Measurements from ENCODE around the gene LSR. TPM values are rescaled to one million over a fixed set of nuclear protein-coding genes. Genes with fewer than 3 reads are reported as not detected.

The LSR gene
- total RNA-seq, 5 donors from 2014 or later (not counting 1 experiment from before 2014, with no cell fraction given) = 36.8 to 64.9 (median 57.4) TPM

DNA sequence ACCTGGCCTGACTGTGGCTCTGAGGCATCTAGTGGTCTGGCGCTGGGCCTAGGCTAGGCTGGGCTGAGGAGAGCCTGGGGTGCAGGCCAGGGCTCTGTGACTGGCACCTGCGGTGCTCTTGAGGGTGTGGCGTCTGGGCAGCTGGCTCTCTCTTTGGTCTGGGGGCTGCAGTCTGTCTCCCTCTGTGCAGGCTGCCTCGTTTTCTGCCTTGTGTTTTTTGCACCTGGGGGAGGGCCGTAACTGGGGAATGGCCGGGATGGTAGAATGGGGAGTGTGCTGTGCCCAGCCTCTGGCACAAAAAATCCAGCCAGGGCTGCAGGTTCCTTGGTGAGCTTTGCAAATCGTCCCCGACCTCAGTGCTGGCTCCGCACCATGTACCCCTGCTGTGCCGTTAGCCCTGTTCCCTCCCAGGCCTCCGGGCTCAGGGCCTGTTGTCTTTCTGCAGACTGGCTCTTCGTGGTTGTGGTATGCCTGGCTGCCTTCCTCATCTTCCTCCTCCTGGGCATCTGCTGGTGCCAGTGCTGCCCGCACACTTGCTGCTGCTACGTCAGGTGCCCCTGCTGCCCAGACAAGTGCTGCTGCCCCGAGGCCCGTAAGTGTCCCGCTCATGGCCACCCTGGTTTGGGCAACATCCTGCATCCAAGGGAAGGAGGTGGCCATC, 13.4 kb downstream of the LSR start:
- CTCF ChIA-PET = no interaction called here
- Histone ChIP-seq H3K27ac (ENCODE audit: low read length) (no peak overlapping the region), H3K27me3 (replicated peaks in 1 of 2; ENCODE audit: control insufficient read depth in 2 of 2, extremely low read depth in 1 of 2, insufficient read depth in 2 of 2, low read length in 1 of 2) (no peaks in the 10 kb centered on the region), H3K9me3 (no peaks in the 10 kb centered on the region), H3K4me1 (ENCODE audit: control insufficient read depth in 1 of 2, extremely low read depth in 1 of 2, insufficient read depth in 2 of 2, low read length in 2 of 2) (peaks cover 5 to 39% of the 10 kb centered on the region in 2 experiments), H3K4me3 (ENCODE audit: control insufficient read depth in 1 of 2, extremely low read depth in 1 of 2, low read length in 1 of 2) (no peak overlapping the region), H3K36me3 (ENCODE audit: control insufficient read depth in 2 of 2, extremely low read depth in 1 of 2, insufficient read depth in 1 of 2, low read length in 1 of 2) (peaks cover 0 to 16% of the 10 kb centered on the region in 2 donors)
- Mint-ChIP-seq H3K27me3 (no peaks in the 10 kb centered on the region), H3K36me3 (peaks cover 7% of the 10 kb centered on the region), H3K4me3 (no peak overlapping the region), H3K27ac (peak overlapping the region in 1 of 2 donors; percentile 49), H3K9me3 (no peaks in the 10 kb centered on the region), H3K4me1 (peaks cover 34 to 39% (median 38%) of the 10 kb centered on the region in 3 donors)
- ATAC-seq (replicated peaks in 1 of 4) = no peak
- POLR2A ChIA-PET = no interaction called here
- peak in 1 of 35 experiments; percentile 11 for DNase-seq
- 78% methylated on average over 17 of the region's 17 CpGs for WGBS (ENCODE audit: insufficient coverage)

DNA sequence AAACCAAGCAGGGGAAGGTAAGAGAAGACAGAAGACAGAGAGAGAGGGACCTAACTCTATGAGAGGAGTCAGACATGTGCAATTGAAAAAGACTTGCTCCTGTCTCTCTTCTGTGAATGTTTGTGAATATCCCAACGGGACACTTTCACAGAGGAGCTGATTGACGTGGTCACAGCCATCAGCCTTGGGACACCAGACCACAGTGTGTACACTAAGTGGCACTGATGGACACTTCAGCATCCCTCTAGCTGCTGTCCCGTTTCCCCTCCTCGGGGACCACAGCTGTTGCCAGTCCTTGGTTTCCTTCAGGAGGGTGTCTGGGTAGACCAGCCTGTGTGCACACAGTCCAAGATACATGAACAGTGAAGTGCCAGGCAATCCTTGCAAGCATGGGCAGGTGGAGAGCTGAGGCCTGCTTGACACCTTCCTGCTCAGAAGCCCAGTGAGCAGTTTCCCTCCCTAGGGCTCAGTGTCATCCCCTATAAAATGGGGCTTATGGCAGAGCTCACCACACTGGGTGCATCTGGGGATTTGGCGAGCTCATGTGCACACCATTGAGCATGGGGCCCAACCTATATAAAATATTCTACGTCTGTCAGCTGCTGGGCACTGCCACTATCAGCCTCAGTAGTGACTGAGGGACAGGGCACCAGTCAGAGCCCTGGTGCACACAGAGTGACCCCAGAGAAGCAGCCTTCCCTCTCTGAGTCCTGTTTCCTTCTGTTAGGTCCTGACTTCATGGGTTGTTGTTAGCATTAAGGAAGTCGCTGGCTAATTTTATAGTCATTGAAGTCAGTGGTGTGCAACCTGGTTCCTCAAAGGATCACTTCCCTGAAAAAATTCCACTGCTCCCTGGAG, 15.7 kb downstream of the LSR start:
- Mint-ChIP-seq H3K4me3 (no peak overlapping the region), H3K9me3 (no peaks in the 10 kb centered on the region), H3K27ac (peak overlapping the region; percentile 84 to 92), H3K27me3 (no peaks in the 10 kb centered on the region), H3K4me1 (peaks cover 32 to 33% (median 32%) of the 10 kb centered on the region in 3 donors), H3K36me3 (peaks cover 7% of the 10 kb centered on the region)
- no peak for ATAC-seq (replicated peaks in 1 of 4)
- peaks cover 0 to 16% of the 10 kb centered on the region in 2 donors for H3K36me3 ChIP-seq (ENCODE audit: control insufficient read depth in 2 of 2, extremely low read depth in 1 of 2, insufficient read depth in 1 of 2, low read length in 1 of 2)
- peaks cover 5 to 33% of the 10 kb centered on the region in 2 experiments for H3K4me1 ChIP-seq (ENCODE audit: control insufficient read depth in 1 of 2, extremely low read depth in 1 of 2, insufficient read depth in 2 of 2, low read length in 2 of 2)
- no peaks in the 10 kb centered on the region for H3K27me3 ChIP-seq (replicated peaks in 1 of 2; ENCODE audit: control insufficient read depth in 2 of 2, extremely low read depth in 1 of 2, insufficient read depth in 2 of 2, low read length in 1 of 2)
- CTCF ChIA-PET = interaction anchor here in 1 of 2 donors (0.5 kb wide), 1 partner anchor 110 kb away, joined by 3 read pairs; no protein-coding TSS in a partner anchor
- no peaks in the 10 kb centered on the region for H3K9me3 ChIP-seq
- H3K27ac ChIP-seq (ENCODE audit: low read length) = no peak overlapping the region
- 80% methylated on average over 6 of the region's 7 CpGs for WGBS (ENCODE audit: insufficient coverage)
- H3K4me3 ChIP-seq (ENCODE audit: control insufficient read depth in 1 of 2, extremely low read depth in 1 of 2, low read length in 1 of 2) = no peak overlapping the region
- DNase-seq = peak in 3 of 35 experiments; percentile 4 to 22 (median 12)
- POLR2A ChIA-PET = interaction anchor here in 1 of 2 donors (0.6 to 0.7 kb wide), 2 partner anchors 20 to 29 kb away, joined by 3 to 4 read pairs; no protein-coding TSS in a partner anchor

DNA sequence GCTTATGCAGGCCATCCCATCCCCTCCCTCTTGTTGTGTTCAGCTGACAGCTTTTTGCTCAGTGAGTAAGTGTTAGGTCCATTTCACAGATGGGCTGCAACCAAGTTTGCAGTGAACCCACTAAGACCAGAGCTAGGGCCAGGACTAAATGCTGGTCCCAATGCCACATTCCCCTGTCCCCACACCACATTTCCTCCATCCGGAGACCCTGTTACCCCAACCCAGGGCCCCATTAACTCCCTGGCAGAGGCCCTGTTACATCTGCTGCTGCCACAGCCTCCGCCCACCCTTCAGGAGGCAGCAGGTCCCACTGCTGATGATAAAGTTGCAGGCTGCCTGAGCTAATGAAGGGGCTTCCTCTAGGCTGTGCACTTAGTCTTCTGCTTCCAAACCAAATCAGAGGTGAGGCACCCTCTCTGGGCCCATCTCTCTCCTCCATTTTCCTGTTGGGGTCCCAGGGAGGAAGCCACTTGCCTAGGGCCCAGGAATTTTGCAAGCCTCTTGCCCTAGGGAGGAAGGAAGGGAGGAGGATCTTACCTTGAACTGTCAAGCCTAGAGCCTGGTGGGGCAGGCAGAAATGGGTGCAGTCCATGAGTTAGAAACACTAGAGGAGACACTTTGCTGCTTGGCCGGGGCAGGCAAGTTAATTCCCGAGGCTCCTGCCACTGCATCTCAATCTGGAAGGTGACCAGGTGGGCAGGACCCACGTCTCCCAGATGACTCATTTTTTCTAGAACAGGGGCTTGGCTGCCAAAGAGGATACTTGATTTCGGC, 16.5 kb downstream of the LSR start:
- POLR2A ChIA-PET = interaction anchor here in 1 of 2 donors (0.5 kb wide), 1 partner anchor 1402 kb away, joined by 3 read pairs; no protein-coding TSS in a partner anchor
- H3K4me3 ChIP-seq (ENCODE audit: control insufficient read depth in 1 of 2, extremely low read depth in 1 of 2, low read length in 1 of 2) = no peak overlapping the region
- H3K9me3 ChIP-seq = no peaks in the 10 kb centered on the region
- H3K4me1 ChIP-seq (ENCODE audit: control insufficient read depth in 1 of 2, extremely low read depth in 1 of 2, insufficient read depth in 2 of 2, low read length in 2 of 2) = peaks cover 5 to 39% of the 10 kb centered on the region in 2 experiments
- Mint-ChIP-seq H3K4me1 (peaks cover 32 to 34% (median 33%) of the 10 kb centered on the region in 3 donors), H3K27ac (peak overlapping the region; percentile 84 to 92), H3K27me3 (no peaks in the 10 kb centered on the region), H3K36me3 (peaks cover 4% of the 10 kb centered on the region), H3K9me3 (no peaks in the 10 kb centered on the region), H3K4me3 (peak overlapping the region; percentile 66 to 94 (median 87))
- 70% methylated on average over 5 of the region's 6 CpGs for WGBS (ENCODE audit: insufficient coverage)
- no peak overlapping the region for H3K27ac ChIP-seq (ENCODE audit: low read length)
- H3K36me3 ChIP-seq (ENCODE audit: control insufficient read depth in 2 of 2, extremely low read depth in 1 of 2, insufficient read depth in 1 of 2, low read length in 1 of 2) = peaks cover 0 to 10% of the 10 kb centered on the region in 2 donors
- DNase-seq = peak in 2 of 35 experiments; percentile 5 to 21
- no peaks in the 10 kb centered on the region for H3K27me3 ChIP-seq (replicated peaks in 1 of 2; ENCODE audit: control insufficient read depth in 2 of 2, extremely low read depth in 1 of 2, insufficient read depth in 2 of 2, low read length in 1 of 2)
- CTCF ChIA-PET = interaction anchor here in 1 of 2 donors (0.6 kb wide), 1 partner anchor 124 kb away, joined by 3 read pairs; no protein-coding TSS in a partner anchor
- ATAC-seq (replicated peaks in 1 of 4) = no peak

DNA sequence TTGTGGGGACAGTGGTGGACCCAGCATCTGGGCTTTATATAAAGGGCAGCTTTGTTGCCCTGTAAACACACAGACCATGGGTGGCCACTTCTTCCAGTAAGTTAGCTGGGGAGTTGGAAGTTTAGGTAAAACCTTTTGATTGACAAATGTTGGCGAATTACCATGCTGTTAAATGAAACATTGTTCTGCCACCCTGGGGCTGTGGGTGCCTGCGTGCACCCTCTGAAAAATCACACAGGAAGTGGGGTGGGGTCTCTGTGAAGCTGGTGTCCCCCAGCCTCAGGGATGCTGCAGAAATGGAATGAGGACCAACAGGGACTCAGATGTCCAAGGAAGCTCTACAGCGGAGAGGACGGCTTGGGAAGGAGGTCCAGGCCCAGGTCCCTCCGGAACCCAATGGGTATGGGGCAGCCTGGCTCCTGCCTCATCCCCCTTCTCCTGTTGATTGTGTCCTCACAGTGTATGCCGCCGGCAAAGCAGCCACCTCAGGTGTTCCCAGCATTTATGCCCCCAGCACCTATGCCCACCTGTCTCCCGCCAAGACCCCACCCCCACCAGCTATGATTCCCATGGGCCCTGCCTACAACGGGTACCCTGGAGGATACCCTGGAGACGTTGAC, 17.2 kb downstream of the LSR start:
- Histone ChIP-seq H3K27me3 (replicated peaks in 1 of 2; ENCODE audit: control insufficient read depth in 2 of 2, extremely low read depth in 1 of 2, insufficient read depth in 2 of 2, low read length in 1 of 2) (no peaks in the 10 kb centered on the region), H3K4me3 (ENCODE audit: control insufficient read depth in 1 of 2, extremely low read depth in 1 of 2, low read length in 1 of 2) (no peak overlapping the region), H3K27ac (ENCODE audit: low read length) (peak overlapping the region; percentile 23), H3K4me1 (ENCODE audit: control insufficient read depth in 1 of 2, extremely low read depth in 1 of 2, insufficient read depth in 2 of 2, low read length in 2 of 2) (peaks cover 5 to 43% of the 10 kb centered on the region in 2 experiments), H3K9me3 (no peaks in the 10 kb centered on the region), H3K36me3 (ENCODE audit: control insufficient read depth in 2 of 2, extremely low read depth in 1 of 2, insufficient read depth in 1 of 2, low read length in 1 of 2) (peaks cover 0 to 16% of the 10 kb centered on the region in 2 donors)
- H3K4me1 Mint-ChIP-seq = peaks cover 36 to 38% (median 38%) of the 10 kb centered on the region in 3 donors
- H3K36me3 Mint-ChIP-seq = peaks cover 9% of the 10 kb centered on the region
- H3K4me3 Mint-ChIP-seq = peak overlapping the region; percentile 66 to 94 (median 87)
- no peaks in the 10 kb centered on the region for H3K27me3 Mint-ChIP-seq
- no peaks in the 10 kb centered on the region for H3K9me3 Mint-ChIP-seq
- no peak for ATAC-seq (replicated peaks in 1 of 4)
- peak in 1 of 35 experiments; percentile 23 for DNase-seq
- peak overlapping the region; percentile 84 to 92 for H3K27ac Mint-ChIP-seq
- ChIA-PET POLR2A (interaction anchor here in 1 of 2 donors (0.5 kb wide), 1 partner anchor 1402 kb away, joined by 3 read pairs; no protein-coding TSS in a partner anchor), CTCF (no interaction called here)
- WGBS (ENCODE audit: insufficient coverage) = 86% methylated on average over 9 of the region's 10 CpGs

DNA sequence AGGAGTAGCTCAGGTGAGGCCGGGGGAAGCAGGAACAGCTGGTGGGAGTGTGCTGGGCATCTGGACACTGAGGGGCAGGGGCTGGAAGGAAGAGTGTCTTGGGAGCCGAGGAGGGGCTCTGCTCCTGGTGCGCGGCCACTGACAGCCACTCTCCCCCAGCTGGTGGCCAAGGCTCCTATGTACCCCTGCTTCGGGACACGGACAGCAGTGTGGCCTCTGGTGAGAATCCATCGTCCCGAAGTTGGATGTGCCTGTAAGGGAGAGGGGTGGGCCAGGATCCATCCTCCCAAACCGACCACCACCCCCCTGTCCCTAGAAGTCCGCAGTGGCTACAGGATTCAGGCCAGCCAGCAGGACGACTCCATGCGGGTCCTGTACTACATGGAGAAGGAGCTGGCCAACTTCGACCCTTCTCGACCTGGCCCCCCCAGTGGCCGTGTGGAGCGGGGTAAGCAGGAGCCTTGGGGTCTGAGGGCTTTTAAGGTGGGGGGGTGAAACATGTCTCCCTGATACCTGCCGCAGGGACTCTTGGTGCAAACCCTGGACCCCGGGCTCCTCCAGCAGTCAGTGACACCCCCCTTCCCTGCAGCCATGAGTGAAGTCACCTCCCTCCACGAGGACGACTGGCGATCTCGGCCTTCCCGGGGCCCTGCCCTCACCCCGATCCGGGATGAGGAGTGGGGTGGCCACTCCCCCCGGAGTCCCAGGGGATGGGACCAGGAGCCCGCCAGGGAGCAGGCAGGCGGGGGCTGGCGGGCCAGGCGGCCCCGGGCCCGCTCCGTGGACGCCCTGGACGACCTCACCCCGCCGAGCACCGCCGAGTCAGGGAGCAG, 17.9 kb downstream of the LSR start:
- Mint-ChIP-seq H3K4me3 (peak overlapping the region; percentile 87 to 94 (median 90)), H3K27ac (peak overlapping the region; percentile 95 to 99), H3K4me1 (peaks cover 38 to 40% (median 40%) of the 10 kb centered on the region in 3 donors), H3K27me3 (no peaks in the 10 kb centered on the region), H3K36me3 (peaks cover 11% of the 10 kb centered on the region), H3K9me3 (no peaks in the 10 kb centered on the region)
- ATAC-seq (replicated peaks in 1 of 4) (no peak), DNase-seq (peak in 1 of 35 experiments; percentile 26)
- Histone ChIP-seq H3K9me3 (no peaks in the 10 kb centered on the region), H3K4me1 (ENCODE audit: control insufficient read depth in 1 of 2, extremely low read depth in 1 of 2, insufficient read depth in 2 of 2, low read length in 2 of 2) (peaks cover 5 to 48% of the 10 kb centered on the region in 2 experiments), H3K36me3 (ENCODE audit: control insufficient read depth in 2 of 2, extremely low read depth in 1 of 2, insufficient read depth in 1 of 2, low read length in 1 of 2) (peaks cover 6 to 24% of the 10 kb centered on the region in 2 donors), H3K27ac (ENCODE audit: low read length) (peak overlapping the region; percentile 70), H3K27me3 (replicated peaks in 1 of 2; ENCODE audit: control insufficient read depth in 2 of 2, extremely low read depth in 1 of 2, insufficient read depth in 2 of 2, low read length in 1 of 2) (no peaks in the 10 kb centered on the region), H3K4me3 (ENCODE audit: control insufficient read depth in 1 of 2, extremely low read depth in 1 of 2, low read length in 1 of 2) (peak overlapping the region; percentile 67)
- POLR2A ChIA-PET = no interaction called here
- CTCF ChIA-PET = no interaction called here
- 20% methylated on average over 17 of the region's 39 CpGs for WGBS (ENCODE audit: insufficient coverage)

All from T-cell (primary cell).